Esophagus muscularis mucosa (tissue), 4 donors: ENCODE measurements around the gene ATPAF2.

Experiments
- EP300 ChIP-seq: sonication (generic); formaldehyde crosslinking; IDR thresholded peaks from one replicate; pipeline ENCODE4 v1.6.1; 2017; ENCODE audit warnings: antibody characterized with exemption
- POLR2A ChIP-seq: fragments of 450-650 bp; IDR thresholded peaks from one replicate; pipeline ENCODE4 v1.6.1; 2017; ENCODE audit warnings: antibody characterized with exemption, moderate library complexity, mild to moderate bottlenecking, low read depth
- POLR2AphosphoS5 ChIP-seq, 2 donors: sonication (generic); formaldehyde crosslinking; IDR thresholded peaks; one replicate each; pipeline ENCODE4 v1.6.1; 2017; ENCODE audit warnings: antibody characterized with exemption in 2 of 2
- TF ChIP-seq, protein P1 (sequence below), 3 experiments: fragments of 200-600 bp in 2 of 3; fragments of 450-650 bp in 1 of 3; sonication (generic) in 2 of 3; IDR thresholded peaks; one replicate each; pipeline ENCODE4 v1.5.1; 2017 to 2019; ENCODE audit warnings: antibody characterized with exemption in 3 of 3, mild to moderate bottlenecking in 2 of 3, moderate library complexity in 1 of 3

- no peak for TF ChIP-seq POLR2AphosphoS5 (IDR thresholded peaks at IDR 0.05)
- TF ChIP-seq, protein P1, sequence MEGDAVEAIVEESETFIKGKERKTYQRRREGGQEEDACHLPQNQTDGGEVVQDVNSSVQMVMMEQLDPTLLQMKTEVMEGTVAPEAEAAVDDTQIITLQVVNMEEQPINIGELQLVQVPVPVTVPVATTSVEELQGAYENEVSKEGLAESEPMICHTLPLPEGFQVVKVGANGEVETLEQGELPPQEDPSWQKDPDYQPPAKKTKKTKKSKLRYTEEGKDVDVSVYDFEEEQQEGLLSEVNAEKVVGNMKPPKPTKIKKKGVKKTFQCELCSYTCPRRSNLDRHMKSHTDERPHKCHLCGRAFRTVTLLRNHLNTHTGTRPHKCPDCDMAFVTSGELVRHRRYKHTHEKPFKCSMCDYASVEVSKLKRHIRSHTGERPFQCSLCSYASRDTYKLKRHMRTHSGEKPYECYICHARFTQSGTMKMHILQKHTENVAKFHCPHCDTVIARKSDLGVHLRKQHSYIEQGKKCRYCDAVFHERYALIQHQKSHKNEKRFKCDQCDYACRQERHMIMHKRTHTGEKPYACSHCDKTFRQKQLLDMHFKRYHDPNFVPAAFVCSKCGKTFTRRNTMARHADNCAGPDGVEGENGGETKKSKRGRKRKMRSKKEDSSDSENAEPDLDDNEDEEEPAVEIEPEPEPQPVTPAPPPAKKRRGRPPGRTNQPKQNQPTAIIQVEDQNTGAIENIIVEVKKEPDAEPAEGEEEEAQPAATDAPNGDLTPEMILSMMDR (IDR thresholded peaks at IDR 0.05) = no peak
- no peak for TF ChIP-seq POLR2A
- TF ChIP-seq EP300 = no peak
Observed at GRCh38 chr17:17990282-17990681, 48.7 kb downstream of the ATPAF2 start.
